Nephron progenitor cell (in vitro differentiated cells): ENCODE measurements around the gene DERL3.

Source experiments
- DNase-seq: peaks from one replicate; pipeline ENCODE4 v3.0.0; 2021
- H3K27ac Mint-ChIP-seq: 2 replicates; pipeline ENCODE4 v1.8.0; 2021; ENCODE audit warnings: mild to moderate bottlenecking, moderate library complexity, mixed read lengths
- H3K27me3 Mint-ChIP-seq: 2 replicates; pipeline ENCODE4 v1.8.0; 2021; ENCODE audit warnings: mild to moderate bottlenecking, low read depth, mixed read lengths; ENCODE audit not compliant: poor library complexity
- H3K36me3 Mint-ChIP-seq: 2 replicates; pipeline ENCODE4 v1.8.0; 2021; ENCODE audit warnings: low read depth, mixed read lengths
- H3K4me1 Mint-ChIP-seq: 2 replicates; pipeline ENCODE4 v1.8.0; 2021; ENCODE audit warnings: mixed read lengths
- H3K4me3 Mint-ChIP-seq: 2 replicates; pipeline ENCODE4 v1.8.0; 2021; ENCODE audit warnings: mild to moderate bottlenecking, moderate library complexity, mixed read lengths
- H3K9me3 Mint-ChIP-seq: 2 replicates; pipeline ENCODE4 v1.8.0; 2021; ENCODE audit warnings: mild to moderate bottlenecking, moderate library complexity, mixed read lengths
- TF ChIP-seq, protein P1 (sequence below): fragments of 200-600 bp; sonication (generic); IDR thresholded peaks from 2 replicates; pipeline ENCODE4 v1.5.0; 2021; ENCODE audit warnings: antibody characterized with exemption

The DERL3 gene

DNA sequence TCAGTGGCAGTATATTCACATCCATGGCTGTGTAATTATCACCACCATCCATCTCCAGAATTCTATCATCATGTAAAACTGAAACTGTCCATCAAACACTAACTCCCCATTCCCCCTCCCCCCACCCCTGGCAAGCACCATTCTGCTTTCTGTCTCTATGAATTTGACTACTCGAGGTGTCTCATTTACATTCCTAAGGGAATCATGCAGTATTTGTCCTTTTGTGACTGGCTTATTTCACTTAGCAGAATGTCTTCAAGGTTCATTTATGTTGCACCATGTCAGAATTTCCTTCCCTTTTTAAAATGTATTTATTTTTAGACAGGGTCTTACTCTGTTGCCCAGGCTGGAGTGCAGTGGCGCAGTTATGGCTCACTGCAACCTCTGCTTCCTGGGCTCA lies 20.3 kb downstream of the DERL3 start:
- no peaks in the 10 kb centered on the region for H3K27me3 Mint-ChIP-seq
- H3K4me1 Mint-ChIP-seq = no peaks in the 10 kb centered on the region
- no peak overlapping the region for H3K4me3 Mint-ChIP-seq
- DNase-seq = no peak
- TF ChIP-seq, protein P1, sequence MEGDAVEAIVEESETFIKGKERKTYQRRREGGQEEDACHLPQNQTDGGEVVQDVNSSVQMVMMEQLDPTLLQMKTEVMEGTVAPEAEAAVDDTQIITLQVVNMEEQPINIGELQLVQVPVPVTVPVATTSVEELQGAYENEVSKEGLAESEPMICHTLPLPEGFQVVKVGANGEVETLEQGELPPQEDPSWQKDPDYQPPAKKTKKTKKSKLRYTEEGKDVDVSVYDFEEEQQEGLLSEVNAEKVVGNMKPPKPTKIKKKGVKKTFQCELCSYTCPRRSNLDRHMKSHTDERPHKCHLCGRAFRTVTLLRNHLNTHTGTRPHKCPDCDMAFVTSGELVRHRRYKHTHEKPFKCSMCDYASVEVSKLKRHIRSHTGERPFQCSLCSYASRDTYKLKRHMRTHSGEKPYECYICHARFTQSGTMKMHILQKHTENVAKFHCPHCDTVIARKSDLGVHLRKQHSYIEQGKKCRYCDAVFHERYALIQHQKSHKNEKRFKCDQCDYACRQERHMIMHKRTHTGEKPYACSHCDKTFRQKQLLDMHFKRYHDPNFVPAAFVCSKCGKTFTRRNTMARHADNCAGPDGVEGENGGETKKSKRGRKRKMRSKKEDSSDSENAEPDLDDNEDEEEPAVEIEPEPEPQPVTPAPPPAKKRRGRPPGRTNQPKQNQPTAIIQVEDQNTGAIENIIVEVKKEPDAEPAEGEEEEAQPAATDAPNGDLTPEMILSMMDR = no peak
- no peak overlapping the region for H3K27ac Mint-ChIP-seq
- no peaks in the 10 kb centered on the region for H3K9me3 Mint-ChIP-seq
- H3K36me3 Mint-ChIP-seq = peaks cover 88% of the 10 kb centered on the region

DNA sequence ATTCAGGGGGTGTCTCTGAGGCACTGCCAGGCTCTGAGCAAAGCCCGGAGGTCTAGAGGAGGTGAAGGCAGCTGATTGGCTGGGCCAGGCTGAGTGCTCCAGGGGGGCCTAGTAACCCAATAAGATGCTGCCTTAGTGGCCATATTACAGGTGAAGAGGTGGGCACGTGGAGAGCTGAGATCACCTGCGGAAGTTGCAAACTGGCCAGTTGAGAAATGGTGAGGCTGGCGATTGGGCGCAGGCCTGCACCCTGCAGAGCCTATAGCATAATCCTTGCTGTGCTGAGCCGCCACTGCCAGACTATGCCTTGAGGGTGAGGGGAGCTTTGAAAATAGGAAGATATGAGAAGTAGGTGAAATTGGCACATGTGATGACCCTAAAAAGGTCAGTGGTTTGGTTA lies 21.7 kb downstream of the DERL3 start:
- no peak for DNase-seq
- H3K27me3 Mint-ChIP-seq = no peaks in the 10 kb centered on the region
- no peak overlapping the region for H3K4me3 Mint-ChIP-seq
- H3K4me1 Mint-ChIP-seq = no peaks in the 10 kb centered on the region
- H3K27ac Mint-ChIP-seq = no peak overlapping the region
- TF ChIP-seq, protein P1 = no peak
- no peaks in the 10 kb centered on the region for H3K9me3 Mint-ChIP-seq
- peaks cover 89% of the 10 kb centered on the region for H3K36me3 Mint-ChIP-seq

DNA sequence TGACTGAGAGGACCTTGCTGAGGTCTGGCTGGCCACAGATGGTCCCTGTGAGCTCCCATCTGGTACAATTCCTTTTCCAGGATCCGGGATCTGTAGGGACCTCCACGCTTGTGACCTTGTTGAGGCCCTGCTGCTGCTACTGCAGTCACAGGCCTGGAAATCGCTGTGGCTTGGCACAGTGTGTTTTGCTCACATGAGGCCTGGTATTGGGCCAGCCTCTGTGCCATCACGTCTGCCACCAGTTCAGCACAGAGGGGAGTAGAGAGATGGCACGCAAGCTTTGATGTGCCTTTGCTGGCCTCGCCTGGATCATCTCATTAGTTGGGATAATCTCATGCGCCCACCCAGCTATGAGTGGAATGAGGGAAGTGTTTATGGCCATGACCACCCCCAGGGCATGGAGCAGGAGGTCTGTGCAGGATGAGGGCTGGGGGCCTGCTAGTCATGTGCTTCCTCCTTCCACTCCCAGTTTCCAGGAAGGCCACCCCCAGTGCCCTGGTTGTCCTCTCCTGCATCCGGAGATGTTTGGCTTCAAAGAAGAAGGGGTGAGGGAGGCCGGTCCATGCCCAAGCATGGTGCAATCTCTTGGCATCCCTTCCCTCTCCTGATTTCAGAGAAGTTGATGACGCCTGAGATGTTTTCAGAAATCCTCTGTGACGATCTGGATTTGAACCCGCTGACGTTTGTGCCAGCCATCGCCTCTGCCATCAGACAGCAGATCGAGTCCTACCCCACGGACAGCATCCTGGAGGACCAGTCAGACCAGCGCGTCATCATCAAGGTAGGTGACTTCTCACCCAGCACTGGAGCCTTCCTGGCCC lies 22.4 kb downstream of the DERL3 start:
- H3K27ac Mint-ChIP-seq = peak overlapping the region; percentile 66
- peaks cover 93% of the 10 kb centered on the region for H3K36me3 Mint-ChIP-seq
- H3K4me1 Mint-ChIP-seq = no peaks in the 10 kb centered on the region
- no peak overlapping the region for H3K4me3 Mint-ChIP-seq
- no peak for DNase-seq
- H3K27me3 Mint-ChIP-seq = no peaks in the 10 kb centered on the region
- H3K9me3 Mint-ChIP-seq = no peaks in the 10 kb centered on the region
- TF ChIP-seq, protein P1 = no peak

DNA sequence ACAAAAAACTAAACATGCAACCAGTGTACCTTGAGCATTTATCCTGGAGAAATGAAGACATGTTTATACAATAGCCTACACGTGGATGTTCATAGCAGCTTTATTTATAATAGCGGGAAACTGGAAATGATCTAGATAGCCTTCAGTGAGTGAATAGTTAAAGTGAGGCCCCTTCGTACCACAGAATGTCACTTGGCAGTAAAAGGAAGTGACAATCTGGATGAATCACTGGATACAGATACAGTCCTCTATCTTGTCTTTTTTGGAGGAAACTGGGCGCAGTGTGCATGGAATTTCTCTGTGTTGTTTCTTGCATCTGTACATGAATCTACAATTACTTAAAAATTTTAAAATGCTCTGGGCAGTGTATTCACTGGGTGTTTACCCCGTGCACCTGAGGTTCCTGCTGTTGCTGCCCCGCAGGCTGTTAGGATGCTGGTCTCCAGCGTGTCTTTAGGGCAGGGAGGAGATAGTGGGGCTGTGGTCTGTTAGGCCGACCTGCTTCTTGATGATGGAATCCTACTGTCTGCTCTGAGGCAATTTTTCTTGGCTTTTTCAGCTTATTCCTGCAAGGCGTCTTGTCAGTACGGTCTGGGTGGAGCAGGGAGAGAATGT lies 23.2 kb downstream of the DERL3 start:
- Mint-ChIP-seq H3K4me1 (no peaks in the 10 kb centered on the region), H3K36me3 (peaks cover 96% of the 10 kb centered on the region), H3K4me3 (no peak overlapping the region), H3K9me3 (no peaks in the 10 kb centered on the region), H3K27me3 (no peaks in the 10 kb centered on the region), H3K27ac (peak overlapping the region; percentile 66)
- TF ChIP-seq, protein P1 = no peak
- no peak for DNase-seq

DNA sequence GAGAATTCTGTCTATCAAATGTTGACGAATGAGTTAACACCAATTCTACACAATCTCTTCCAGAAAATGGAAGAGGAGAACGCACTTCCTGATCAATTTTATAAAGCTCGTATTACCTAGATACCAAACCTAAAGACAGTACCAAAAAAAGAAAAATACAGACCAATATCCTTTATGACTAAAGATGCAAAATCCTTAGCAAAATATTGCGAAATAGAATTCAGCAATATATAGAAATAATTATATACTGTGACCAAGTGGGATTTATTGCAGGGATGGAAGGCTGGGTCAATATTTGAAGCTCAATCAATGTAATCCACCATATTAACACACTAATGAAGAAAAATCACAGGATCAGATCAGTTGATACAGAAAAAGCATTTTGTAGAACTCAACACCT lies 26.4 kb downstream of the DERL3 start:
- H3K27me3 Mint-ChIP-seq = no peaks in the 10 kb centered on the region
- TF ChIP-seq, protein P1 = no peak
- no peak overlapping the region for H3K27ac Mint-ChIP-seq
- H3K4me3 Mint-ChIP-seq = no peak overlapping the region
- DNase-seq = no peak
- no peaks in the 10 kb centered on the region for H3K9me3 Mint-ChIP-seq
- no peaks in the 10 kb centered on the region for H3K4me1 Mint-ChIP-seq
- H3K36me3 Mint-ChIP-seq = peaks cover 77% of the 10 kb centered on the region
